SK-N-SH (cell line): ENCODE data around the gene ZNF81.

Experiments
- CTCF ChIP-seq: fragments of 200-600 bp; sonication (generic); IDR thresholded peaks from 2 replicates; pipeline ENCODE4 v1.6.1; 2017; ENCODE audit warnings: antibody characterized with exemption, mild to moderate bottlenecking, moderate library complexity
- EP300 ChIP-seq, 2 experiments: IDR thresholded peaks; 2 replicates each; pipeline versions ENCODE4 v1.4.0 to v1.6.1; 2012; ENCODE audit warnings: borderline replicate concordance in 1 of 2, low read depth in 1 of 2, low read length in 1 of 2
- EZH2phosphoT487 ChIP-seq: fragments of 200-600 bp; sonication (generic); IDR thresholded peaks from 2 replicates; pipeline ENCODE4 v1.6.1; 2017; ENCODE audit warnings: low read depth, mixed run types, mild to moderate bottlenecking, antibody characterized with exemption, moderate library complexity, borderline replicate concordance
- FOXM1 ChIP-seq: IDR thresholded peaks from 2 replicates; pipeline ENCODE4 v1.4.0; 2012; ENCODE audit warnings: low read depth, mild to moderate bottlenecking
- JUND ChIP-seq: IDR thresholded peaks from 2 replicates; pipeline ENCODE4 v1.4.0; 2012
- MAX ChIP-seq: IDR thresholded peaks from 2 replicates; pipeline ENCODE4 v1.4.0; 2012; ENCODE audit warnings: low read depth
- POLR2AphosphoS5 ChIP-seq: IDR thresholded peaks from 2 replicates; pipeline ENCODE4 v1.6.1; 2012; ENCODE audit warnings: low read depth, low read length
- RCOR1 ChIP-seq: fragments of 150-350 bp; IDR thresholded peaks from 2 replicates; pipeline ENCODE4 v1.6.1; 2017; ENCODE audit warnings: antibody characterized with exemption, low read length
- USF1 ChIP-seq: IDR thresholded peaks from 2 replicates; pipeline ENCODE4 v1.4.0; 2012; ENCODE audit warnings: low read depth, borderline replicate concordance
- YY1 ChIP-seq: IDR thresholded peaks from 2 replicates; pipeline ENCODE4 v1.4.0; 2012; ENCODE audit warnings: low read depth, mild to moderate bottlenecking

- TF ChIP-seq CTCF (no peak), POLR2AphosphoS5 (no peak), EZH2phosphoT487 (no peak), YY1 (no peak), FOXM1 (no peak), EP300 (IDR thresholded peaks at IDR 0.05; ENCODE audit: borderline replicate concordance in 1 of 2, low read depth in 1 of 2, low read length in 1 of 2) (no peak), RCOR1 (no peak), JUND (no peak), USF1 (no peak), MAX (no peak)
Observed at GRCh38 chrX:47808904-47809788, 27.6 kb upstream of the ZNF81 start.
